Embryonic facial prominence (tissue), 1 donor: ENCODE data around the gene C2CD2.

Experiments
- DNase-seq: peaks from one replicate; pipeline ENCODE4 v3.0.0-alpha.2; 2016; ENCODE audit errors: extremely low spot score

The C2CD2 gene

GRCh38 chr21:41888749-41889376, 65.0 kb downstream of the C2CD2 start:
- no peak for DNase-seq

DNA sequence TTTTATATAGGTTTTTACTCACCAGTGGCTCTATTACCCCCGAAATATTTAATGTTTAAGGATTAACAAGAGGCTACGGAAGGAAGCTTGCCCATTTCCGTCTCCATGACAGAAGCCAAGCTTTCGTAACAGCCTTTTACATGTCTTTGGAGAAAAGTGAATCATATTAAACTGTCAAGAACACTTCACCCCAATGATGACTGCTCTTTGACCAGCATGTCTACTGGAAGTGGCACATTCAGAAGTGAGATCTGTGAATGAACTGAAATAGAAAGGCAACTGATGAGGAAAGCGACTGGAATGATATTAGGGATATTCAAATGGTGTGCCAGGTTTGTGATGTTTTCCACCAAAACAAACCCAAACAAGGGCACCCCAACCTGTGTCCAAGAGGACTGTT, 66.2 kb downstream of the C2CD2 start:
- no peak for DNase-seq

DNA sequence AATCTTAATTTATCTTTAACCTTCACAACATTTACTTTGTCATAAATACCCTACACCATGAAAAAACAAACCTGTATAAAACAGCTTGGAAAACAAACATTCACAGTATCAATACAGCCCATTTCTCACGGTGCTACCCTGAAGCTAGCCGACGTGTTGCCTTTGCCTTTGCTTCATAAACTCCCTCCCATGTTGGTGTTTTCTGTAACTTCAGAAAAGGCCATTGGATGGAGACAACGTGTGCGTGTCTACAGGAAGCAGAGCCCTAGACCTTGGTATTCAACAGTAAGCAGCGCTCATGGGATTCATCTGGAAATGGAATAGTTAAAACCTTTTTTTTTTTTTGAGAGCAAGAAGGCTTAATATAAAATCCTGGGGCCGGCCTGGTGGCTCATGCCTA, 67.5 kb downstream of the C2CD2 start:
- no peak for DNase-seq

DNA sequence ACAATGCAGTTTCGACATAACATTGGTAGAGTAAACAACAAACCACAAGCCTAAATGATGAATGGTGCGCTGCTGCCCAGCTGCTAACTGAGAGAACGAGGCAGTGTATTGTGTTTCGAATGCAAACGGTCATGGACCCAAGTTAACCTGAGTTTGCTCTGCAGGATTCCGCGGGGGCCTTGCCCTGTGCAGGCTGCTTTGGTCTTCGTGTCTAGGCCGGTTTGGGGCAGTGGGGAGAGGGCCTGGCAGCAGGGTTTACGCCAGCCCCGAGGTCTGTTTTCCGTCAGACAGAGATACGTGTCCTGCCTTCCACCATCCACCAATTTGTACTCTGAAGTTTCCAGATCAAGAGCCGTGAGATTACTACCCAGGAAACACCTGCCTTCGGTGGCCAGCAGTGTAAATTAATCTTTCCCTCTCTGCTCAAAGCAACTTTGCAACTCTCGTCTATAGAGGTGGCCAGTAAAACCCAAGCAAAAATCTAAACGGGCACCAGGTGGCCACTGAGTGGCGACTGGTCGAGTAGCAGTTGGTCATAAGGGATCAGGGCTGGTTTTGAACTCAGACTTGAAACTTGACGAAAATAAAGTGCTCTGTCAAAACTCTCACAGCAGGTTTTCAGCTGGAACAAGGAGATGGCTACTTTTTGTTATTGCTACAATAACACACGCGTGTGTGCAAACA, 68.3 kb downstream of the C2CD2 start:
- DNase-seq, result no peak

DNA sequence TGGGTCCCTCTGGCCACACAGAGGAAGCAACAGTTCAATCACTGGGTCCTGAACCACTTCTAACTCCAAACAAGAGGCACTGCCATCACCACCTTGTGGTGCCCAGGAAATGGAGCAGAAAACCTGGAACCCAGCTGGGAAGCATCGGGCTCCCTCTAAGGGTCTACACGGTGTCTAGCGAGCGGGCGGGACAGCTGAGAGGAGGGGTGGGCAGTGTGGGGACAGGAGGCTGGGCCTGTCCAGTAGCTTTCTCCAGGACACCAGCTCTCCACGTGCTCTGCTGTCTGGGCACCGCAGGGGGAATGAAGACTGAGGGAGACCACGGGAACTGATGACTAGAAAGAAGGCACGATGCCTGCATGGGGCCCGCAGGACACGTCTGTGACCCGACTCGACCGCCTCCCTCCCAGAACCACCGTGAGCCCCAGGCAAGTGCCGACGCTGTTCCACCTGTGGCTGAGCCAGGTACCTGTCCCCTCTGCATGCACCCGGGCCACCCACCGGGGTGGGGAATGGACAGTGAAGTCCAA, 69.3 kb downstream of the C2CD2 start:
- no peak for DNase-seq

DNA sequence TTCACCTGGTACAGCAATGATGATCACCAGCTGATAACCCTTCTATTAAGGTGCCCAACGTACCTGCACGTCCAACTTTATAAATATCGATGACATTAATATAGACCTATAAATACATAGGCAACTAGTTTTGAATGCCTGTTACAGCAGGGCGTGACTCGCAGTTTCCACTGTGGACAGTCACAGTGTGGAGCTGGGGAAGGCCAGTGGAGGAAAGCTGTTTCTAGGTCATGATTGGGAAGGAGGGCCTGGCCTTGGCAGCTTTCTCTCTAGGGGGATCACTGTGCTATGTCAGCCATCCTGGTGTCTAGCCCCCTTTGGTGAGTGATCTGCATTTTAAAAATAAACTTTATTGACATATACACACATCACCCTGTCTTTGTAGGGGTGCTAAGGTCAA, 70.2 kb downstream of the C2CD2 start:
- DNase-seq, result no peak

GRCh38 chr21:41881051-41881450, 72.8 kb downstream of the C2CD2 start:
- DNase-seq, result no peak

DNA sequence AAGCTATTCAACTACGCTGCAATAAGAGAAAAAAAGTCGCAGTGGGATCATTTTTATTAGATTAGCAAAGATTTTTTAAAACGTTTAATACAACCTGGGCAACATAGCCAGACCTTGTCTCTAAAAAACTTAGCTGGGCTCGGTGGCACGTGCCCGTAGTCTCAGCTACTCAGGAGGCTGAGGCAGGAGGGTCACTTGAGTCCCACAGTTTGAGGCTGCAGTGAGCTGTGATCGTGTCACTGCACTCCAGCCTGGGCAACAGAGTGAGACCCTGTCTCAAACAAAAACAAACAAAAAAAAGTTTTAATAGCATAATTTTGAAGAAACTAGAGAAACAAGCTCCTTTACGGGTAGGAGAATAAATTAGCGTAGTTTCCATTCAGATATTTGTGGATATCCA, 73.7 kb downstream of the C2CD2 start:
- DNase-seq, result no peak

DNA sequence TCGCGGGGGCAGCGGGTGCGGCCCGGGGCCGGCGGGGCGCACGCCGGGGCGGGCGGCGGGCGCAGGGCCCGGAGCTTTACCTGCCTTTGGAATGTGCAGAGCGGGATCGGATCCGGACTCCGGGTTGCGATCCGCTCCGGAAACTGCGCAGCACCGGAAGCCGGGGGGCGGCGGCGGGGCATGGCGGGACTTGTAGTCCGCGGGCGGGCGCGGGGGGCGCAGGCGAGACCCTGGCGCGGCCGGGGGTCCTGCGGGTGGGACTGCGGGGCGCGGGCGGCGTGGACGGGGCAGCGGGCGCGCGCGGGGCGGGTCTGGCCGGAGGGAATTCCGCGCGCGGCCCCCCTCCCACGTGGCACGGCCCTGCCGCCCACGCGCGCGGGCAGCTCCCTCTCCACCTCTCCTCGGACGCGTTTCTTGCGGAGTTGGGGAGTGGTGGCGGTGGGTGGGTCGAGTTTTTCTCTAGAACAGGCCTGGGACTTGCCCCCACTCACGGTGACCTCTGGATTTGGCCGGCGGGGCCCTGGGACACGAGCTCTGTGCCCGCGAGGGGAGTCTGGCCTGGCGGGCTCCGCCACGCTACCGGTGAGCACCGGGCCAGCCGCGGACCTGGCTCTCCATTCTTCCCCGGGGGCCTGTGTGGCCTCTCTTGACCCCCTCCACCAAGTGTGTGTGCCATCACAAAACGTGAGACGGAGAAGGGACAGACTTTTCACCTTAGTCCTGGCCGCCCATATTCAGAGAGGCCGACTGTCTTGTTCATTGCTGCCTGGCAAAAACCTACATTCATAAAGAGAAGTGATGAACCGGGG, 74.4 kb downstream of the C2CD2 start, which contains the start of gene PRDM15:
TSS of gene PRDM15 (minus strand) at position 155 of the 809 bp plus-strand sequence. CDS start 18,981 bp downstream, outside the sequence.
- peak; percentile 56 for DNase-seq

DNA sequence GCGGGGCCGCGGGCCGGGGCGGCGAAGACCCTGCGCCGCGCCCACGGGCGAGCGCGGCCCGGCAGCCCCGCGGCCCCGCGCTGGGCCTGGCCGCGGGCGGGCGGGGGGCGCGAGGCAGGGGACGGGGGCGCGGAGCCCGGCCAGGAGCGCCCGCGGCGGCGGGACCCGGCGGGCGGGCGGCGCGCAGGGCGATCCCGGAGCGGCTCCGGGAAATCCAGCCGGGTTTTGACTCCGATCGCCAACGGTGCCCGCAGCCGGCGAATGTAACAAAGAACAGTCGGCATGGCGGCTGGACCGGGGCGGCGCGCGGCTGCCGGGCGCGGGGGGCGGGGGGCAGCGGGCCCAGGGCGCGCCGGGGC, 75.0 kb downstream of the C2CD2 start:
- DNase-seq, result peak; percentile 62

DNA sequence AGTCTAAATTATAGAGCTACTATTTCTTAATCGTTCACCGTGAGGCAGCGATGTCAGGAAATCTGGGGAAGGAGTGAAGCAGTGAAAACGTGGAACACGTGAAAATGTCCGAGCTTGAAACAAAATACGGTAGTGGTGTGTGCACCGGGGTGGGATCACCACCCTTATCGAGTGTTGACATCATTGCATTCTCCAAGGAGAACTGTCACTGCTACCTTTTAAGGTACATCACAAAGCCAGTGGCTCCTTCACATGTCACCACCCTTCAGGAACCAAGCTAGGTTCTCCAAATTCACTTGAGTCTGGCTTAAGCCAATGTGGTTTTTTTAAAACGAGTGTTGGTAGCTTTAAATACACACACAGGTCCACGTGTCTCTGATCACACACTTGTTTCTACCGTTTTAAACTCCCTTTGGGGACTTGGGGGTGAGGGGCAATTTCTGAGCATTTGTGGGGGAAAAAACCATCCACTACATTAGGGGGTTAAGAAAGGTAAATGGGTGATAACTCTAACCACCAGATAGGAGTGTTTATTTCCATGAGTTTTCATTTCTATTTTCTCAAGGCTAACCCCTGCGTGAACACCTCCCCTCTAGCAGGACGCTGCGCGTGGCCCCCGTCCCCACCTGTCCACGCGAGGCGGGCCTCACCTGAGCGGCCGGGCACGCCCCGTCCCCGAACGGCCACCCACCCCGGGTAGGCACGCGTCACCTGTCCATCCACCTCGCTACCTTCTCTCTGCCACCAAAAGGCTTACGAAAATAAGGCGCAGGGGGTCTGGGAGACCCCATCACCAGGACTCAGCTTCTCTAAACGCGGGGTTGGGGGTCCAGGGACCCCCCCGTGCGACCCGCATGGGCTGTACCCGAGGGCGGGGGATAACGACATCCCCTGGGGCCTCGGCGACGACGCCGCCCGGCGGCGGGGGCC, 75.7 kb downstream of the C2CD2 start:
- DNase-seq, result no peak

DNA sequence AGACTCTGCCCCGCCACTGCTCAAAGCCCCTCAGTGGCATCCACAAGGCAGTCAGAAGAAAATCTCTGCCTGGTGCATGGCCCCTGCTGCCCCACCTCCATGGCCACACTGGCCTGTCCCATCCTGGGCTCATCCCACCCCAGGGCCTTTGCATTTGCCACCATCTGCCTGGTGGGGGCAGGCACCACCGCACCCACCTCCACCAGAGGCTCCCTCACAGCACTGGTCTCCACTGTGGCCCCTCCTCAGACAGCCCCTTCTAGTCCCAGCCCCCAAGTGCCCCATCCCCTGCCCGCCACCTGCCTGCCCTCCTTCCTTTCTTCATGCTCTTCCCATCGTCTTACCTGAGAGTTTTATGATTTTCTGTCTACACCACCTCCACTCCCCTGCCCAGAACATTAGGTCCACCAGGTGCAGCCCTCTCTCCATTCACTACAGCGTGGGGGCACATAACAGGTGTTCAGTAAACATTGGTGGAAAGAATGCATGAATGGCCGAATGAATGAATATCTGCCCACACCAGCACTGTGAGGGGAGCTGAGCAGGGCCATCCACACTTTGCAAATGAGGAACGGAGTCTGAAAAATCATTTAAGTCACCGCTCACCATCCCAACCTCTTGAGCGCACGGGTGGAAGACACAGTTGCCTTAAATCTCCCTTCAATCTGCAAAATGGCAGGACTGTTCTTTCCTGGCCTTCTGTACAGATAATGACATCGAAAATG, 76.7 kb downstream of the C2CD2 start:
- DNase-seq, result no peak

GRCh38 chr21:41876396-41876795, 77.4 kb downstream of the C2CD2 start:
- no peak for DNase-seq

DNA sequence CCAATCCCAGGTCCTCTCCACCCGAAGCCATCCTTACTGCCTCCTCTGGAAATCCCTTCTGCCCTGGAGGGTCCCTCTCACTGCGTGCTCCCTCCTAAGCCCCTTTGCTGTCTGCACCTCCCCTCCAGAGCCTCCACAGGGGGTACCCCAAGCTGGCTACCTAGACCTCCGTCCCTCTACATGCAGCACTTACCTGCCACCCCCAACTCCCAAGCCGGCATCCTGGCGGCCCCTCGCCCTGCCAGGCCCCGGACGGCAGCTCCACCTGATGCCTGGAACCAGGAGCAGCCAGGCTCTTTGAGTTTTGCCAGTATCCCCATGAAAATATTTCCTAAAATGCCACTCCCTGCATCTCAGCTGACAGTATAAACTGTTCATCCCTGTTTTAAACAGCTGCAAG, 78.7 kb downstream of the C2CD2 start:
- DNase-seq, result no peak

DNA sequence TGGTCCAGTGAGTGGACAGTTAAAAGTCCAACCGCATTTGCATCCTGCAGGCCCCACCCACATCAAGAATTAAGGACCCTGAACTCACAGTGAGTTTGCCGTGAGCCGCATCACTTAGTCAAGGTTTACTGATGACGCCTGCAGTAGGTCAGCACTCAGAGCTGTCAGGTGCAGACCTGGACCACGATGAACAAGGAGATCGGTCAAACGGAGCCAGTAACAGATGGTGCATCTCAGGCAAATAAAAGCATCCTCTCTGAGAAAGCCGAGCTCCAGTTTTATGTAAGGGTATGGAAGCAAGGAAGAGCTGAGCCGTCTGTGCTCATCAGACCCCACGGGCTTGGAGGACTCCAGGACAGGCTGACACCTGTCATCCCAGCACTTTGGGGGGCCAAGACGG, 79.2 kb downstream of the C2CD2 start:
- no peak for DNase-seq

DNA sequence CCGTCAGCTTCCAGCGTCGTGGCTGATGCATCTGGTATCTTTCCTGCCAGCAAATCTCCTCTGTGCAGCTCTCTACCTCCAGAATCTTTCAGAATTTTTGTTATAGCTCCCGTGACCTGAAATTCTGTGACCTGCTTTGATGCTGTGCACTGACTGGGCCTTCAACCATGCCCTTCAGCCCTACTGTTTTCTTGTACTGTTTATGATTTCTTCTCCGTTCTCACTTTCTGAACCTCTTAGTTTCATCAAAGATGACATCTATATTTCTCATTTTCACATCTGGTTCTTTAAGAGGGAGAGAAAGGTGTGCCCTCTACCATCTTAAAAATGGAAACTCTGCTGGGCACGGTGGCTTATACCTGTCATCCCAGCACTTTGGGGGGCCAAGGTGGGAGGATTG, 80.4 kb downstream of the C2CD2 start:
- no peak for DNase-seq

GRCh38 chr21:41873005-41873404, 80.8 kb downstream of the C2CD2 start:
- no peak for DNase-seq

- no peak for DNase-seq
Measured at GRCh38 chr21:41871293-41872030, 82.4 kb downstream of the C2CD2 start.

GRCh38 chr21:41869771-41870170, 84.0 kb downstream of the C2CD2 start:
- DNase-seq, result no peak

GRCh38 chr21:41868062-41868710, 85.6 kb downstream of the C2CD2 start:
- no peak for DNase-seq
